Activated CD8-positive, alpha-beta T cell treated with anti-CD3 and anti-CD28 coated beads for 36 hours (primary cell): ENCODE data around the gene UBA6. TPM values are rescaled to one million over a fixed set of nuclear protein-coding genes. Genes with fewer than 3 reads are reported as not detected.
A peak's percentile ranks its signal among the peaks of the same experiment; 100 is the strongest.

Experiments
- ATAC-seq: fragments of 200-7000 bp; cut with Tn5 transposase; one replicate; pipeline ENCODE4 v1.10.0; 2021; ENCODE audit warnings: mild to moderate bottlenecking, moderate library complexity
- CTCF ChIA-PET: fragments of 350-600 bp; sonication (Branson Sonifier 250); formaldehyde crosslinking; loops from one replicate; lab custom pipeline; 2021; ENCODE audit warnings: antibody characterized with exemption; lab: Charles Lee
- POLR2A ChIA-PET: fragments of 350-600 bp; sonication (Branson Sonifier 250); formaldehyde crosslinking; loops from one replicate; lab custom pipeline; 2021; ENCODE audit warnings: antibody characterized with exemption; lab: Charles Lee
- DNase-seq: peaks from one replicate; pipeline ENCODE4 v3.0.0-alpha.2; 2020
- H3K27ac Mint-ChIP-seq: one replicate; pipeline ENCODE4 v1.8.0; 2021; ENCODE audit warnings: mild to moderate bottlenecking, mixed read lengths
- H3K27me3 Mint-ChIP-seq: one replicate; pipeline ENCODE4 v1.8.0; 2021; ENCODE audit warnings: mixed read lengths
- H3K36me3 Mint-ChIP-seq: one replicate; pipeline ENCODE4 v1.8.0; 2021; ENCODE audit warnings: low read depth, mixed read lengths
- H3K4me1 Mint-ChIP-seq: one replicate; pipeline ENCODE4 v1.8.0; 2021; ENCODE audit warnings: low read depth, mixed read lengths
- H3K4me3 Mint-ChIP-seq: one replicate; pipeline ENCODE4 v1.8.0; 2021; ENCODE audit warnings: mild to moderate bottlenecking, moderate library complexity, mixed read lengths
- H3K9me3 Mint-ChIP-seq: one replicate; pipeline ENCODE4 v1.8.0; 2021; ENCODE audit warnings: mixed read lengths
- intact Hi-C: fragments of 100-400 bp; cut with micrococcal nuclease; formaldehyde crosslinking; loops from one replicate; pipeline ENCODE4 v1.10.0; 2022
- total RNA-seq, 2 experiments: library from RNA; stranded (reverse); gene quantifications; one replicate each; pipeline ENCODE4 v1.2.3, GENCODE V29; 2021
- TF ChIP-seq, protein P1 (sequence below): fragments of 200-600 bp; IDR thresholded peaks from one replicate; pipeline ENCODE4 v1.8.0; 2022; ENCODE audit warnings: antibody characterized with exemption, mild to moderate bottlenecking

Gene UBA6
- total RNA-seq, 2 experiments from 2014 or later: 81.2 to 87.5 TPM

DNA sequence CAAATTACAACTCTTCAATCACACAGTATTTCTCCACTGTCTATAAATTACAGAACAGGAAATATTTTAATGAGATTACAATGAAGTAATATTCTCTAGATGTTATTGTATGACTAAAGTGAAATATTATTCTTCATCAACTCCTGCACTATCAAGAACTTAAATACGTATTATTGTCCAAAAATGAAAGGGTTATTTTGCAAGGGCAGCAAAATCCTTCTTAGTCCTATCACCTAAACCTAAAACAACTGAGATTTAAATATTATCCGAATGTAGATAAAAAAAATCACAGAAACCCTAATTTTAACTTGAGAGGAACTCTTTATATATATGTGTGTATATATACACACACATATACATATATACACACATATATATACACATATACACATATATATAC lies 4.9 kb downstream of the UBA6 start:
- intact Hi-C loops: no loop called here
- Mint-ChIP-seq H3K4me1 (peaks cover 28% of the 10 kb centered on the region), H3K9me3 (no peaks in the 10 kb centered on the region), H3K27ac (no peak overlapping the region), H3K27me3 (no peaks in the 10 kb centered on the region), H3K36me3 (peaks cover 34% of the 10 kb centered on the region), H3K4me3 (no peak overlapping the region)
- CTCF ChIA-PET: no interaction called here
- ATAC-seq (no peak), DNase-seq (no peak)
- POLR2A ChIA-PET: no interaction called here
- TF ChIP-seq, protein P1, sequence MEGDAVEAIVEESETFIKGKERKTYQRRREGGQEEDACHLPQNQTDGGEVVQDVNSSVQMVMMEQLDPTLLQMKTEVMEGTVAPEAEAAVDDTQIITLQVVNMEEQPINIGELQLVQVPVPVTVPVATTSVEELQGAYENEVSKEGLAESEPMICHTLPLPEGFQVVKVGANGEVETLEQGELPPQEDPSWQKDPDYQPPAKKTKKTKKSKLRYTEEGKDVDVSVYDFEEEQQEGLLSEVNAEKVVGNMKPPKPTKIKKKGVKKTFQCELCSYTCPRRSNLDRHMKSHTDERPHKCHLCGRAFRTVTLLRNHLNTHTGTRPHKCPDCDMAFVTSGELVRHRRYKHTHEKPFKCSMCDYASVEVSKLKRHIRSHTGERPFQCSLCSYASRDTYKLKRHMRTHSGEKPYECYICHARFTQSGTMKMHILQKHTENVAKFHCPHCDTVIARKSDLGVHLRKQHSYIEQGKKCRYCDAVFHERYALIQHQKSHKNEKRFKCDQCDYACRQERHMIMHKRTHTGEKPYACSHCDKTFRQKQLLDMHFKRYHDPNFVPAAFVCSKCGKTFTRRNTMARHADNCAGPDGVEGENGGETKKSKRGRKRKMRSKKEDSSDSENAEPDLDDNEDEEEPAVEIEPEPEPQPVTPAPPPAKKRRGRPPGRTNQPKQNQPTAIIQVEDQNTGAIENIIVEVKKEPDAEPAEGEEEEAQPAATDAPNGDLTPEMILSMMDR: no peak

DNA sequence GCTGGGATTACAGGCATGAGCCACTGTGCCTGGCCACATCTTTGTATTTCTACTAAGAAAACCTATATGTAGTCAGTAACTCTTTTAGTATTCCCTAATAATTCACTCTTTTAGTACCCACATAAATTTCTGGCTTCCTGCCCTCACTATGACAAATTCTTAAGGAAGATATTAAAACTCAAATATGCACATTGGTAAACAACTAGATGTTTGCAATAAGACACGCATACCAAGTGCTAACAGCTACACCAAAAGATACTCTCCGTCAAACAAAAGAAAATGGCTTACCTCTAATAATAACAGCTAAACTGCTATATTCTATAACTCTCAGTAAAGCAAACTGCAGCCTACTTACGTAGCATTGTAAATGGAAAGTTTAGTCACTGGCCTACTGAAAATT lies 6.3 kb downstream of the UBA6 start:
- H3K27me3 Mint-ChIP-seq: no peaks in the 10 kb centered on the region
- peaks cover 42% of the 10 kb centered on the region for H3K36me3 Mint-ChIP-seq
- no peak overlapping the region for H3K4me3 Mint-ChIP-seq
- H3K27ac Mint-ChIP-seq: no peak overlapping the region
- DNase-seq (no peak), ATAC-seq (no peak)
- peaks cover 33% of the 10 kb centered on the region for H3K4me1 Mint-ChIP-seq
- intact Hi-C loops: no loop called here
- no peaks in the 10 kb centered on the region for H3K9me3 Mint-ChIP-seq
- CTCF ChIA-PET: no interaction called here
- POLR2A ChIA-PET: no interaction called here
- TF ChIP-seq, protein P1: no peak

DNA sequence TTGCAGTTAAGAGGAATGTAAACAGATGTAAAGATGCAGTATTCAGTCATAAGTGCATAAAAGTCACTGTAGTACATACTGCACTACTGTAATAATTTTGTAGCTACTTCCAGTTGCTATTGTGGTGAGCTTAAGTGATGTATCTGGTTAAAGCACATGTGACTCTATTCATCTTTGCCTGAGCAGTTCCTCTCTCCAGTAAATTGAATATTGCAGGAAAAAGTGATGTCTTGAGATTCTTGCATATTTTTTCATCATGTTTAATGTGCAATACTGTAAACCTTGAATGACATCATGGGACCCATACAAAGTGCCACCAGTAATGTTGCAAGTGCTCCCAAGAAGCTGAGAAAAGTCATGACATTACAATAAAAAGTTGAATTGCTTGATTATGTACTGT lies 9.6 kb downstream of the UBA6 start:
- TF ChIP-seq, protein P1: no peak
- Mint-ChIP-seq H3K27ac (no peak overlapping the region), H3K4me3 (no peak overlapping the region), H3K9me3 (no peaks in the 10 kb centered on the region), H3K36me3 (peaks cover 48% of the 10 kb centered on the region), H3K27me3 (no peaks in the 10 kb centered on the region), H3K4me1 (peaks cover 15% of the 10 kb centered on the region)
- intact Hi-C loops: no loop called here
- POLR2A ChIA-PET: interaction anchor here (0.9 kb wide), 1 partner anchor 9 kb away, joined by 5 read pairs; the partner anchor contains the start of gene UBA6
- no peak for ATAC-seq
- CTCF ChIA-PET: no interaction called here
- DNase-seq: no peak

DNA sequence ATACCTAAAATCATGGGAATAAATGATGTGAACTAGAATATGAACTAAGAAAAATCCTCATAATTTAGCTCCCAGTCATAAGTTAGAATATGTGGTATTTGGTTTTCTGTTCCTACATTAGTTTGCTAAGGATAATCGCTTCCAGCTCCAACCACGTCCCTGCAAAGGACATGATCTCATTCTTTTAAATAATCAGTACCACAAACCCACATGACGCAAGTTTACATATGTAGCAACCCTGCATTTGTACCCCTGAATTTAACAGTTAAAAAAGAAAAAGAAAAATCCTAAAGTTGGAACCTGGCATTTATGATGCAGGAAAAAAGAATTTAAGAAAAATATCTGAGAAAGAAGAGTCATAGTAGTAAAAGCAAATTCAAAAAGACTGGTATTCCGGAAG lies 13.3 kb downstream of the UBA6 start:
- TF ChIP-seq, protein P1: no peak
- intact Hi-C loops: no loop called here
- CTCF ChIA-PET: interaction anchor here (0.5 to 2.4 kb wide), 2 partner anchors 12 to 1010 kb away, joined by 3 to 8 read pairs; no protein-coding TSS in a partner anchor
- Mint-ChIP-seq H3K36me3 (peaks cover 42% of the 10 kb centered on the region), H3K4me3 (no peak overlapping the region), H3K27ac (no peak overlapping the region), H3K9me3 (no peaks in the 10 kb centered on the region), H3K4me1 (peaks cover 34% of the 10 kb centered on the region), H3K27me3 (no peaks in the 10 kb centered on the region)
- ATAC-seq: no peak
- POLR2A ChIA-PET: no interaction called here
- no peak for DNase-seq

DNA sequence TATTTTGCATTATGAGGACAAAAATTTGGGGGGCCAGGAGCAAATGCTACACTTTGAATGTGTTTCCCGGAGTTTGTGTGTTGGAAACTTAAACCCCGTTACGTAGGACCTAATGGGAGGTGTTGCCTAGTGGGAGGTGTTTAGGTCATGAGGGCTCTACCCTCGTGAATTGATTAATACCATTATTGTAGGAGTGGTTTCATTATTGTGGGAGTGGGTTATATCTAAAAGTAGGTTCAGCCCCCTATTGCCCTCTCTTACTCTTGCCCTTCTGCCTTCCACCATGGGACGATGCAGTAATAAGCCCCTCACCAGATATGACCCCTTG lies 15.5 kb downstream of the UBA6 start:
- no peaks in the 10 kb centered on the region for H3K27me3 Mint-ChIP-seq
- H3K4me3 Mint-ChIP-seq: no peak overlapping the region
- peak; percentile 52 for ATAC-seq
- peak overlapping the region; percentile 80 for H3K27ac Mint-ChIP-seq
- TF ChIP-seq, protein P1: no peak
- ChIA-PET CTCF (interaction anchor here (0.9 kb wide), 1 partner anchor 12 kb away, joined by 3 read pairs; no protein-coding TSS in a partner anchor), POLR2A (no interaction called here)
- intact Hi-C loops: no loop called here
- no peaks in the 10 kb centered on the region for H3K9me3 Mint-ChIP-seq
- H3K36me3 Mint-ChIP-seq: peaks cover 34% of the 10 kb centered on the region
- peaks cover 33% of the 10 kb centered on the region for H3K4me1 Mint-ChIP-seq
- DNase-seq: no peak
